ENCODE measurements around the gene ADRM1.

ADRM1 gene

DNA sequence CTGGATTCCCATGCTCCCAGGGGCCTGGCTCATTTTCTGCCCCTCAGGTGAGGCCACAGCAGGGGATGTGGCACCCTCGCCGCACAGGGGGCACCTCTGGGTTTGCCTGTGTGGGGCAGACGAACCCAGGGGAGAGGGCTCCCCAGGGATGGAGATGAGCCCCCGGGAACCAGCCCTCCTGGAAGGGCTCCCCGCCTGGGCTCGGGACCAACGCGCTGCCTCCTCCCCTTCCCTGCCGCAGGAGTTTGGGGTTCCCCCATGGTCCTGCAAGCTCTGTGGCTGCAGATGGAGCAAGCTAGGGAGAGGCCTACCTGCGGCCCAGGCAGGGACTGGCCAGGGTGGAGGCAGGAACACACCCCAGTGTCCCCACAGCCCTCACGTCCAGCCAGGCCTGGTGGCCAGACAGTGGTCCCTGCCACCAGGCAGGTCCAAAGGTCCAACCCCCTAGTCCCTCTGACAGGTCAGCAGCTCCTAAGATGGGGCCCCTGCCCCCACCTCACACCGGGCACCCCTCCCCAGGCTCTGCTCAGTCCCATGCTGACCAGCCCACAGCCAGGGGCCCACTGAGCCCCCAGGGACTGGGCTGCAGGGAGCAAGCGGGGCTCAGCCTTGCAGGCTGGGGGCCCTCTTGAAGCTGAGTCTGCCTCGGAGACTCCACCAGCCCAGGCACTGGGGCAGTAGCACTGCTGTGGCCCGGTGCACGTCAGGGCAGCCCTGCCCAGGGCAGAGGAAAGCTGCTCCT, 50.7 kb downstream of the ADRM1 start:
- no peak for TF ChIP-seq LEF1 (IDR thresholded peaks at IDR 0.05; ENCODE audit: borderline replicate concordance)
- no peak for TF ChIP-seq CTBP1 (IDR thresholded peaks at IDR 0.05; ENCODE audit: borderline replicate concordance)
- TF ChIP-seq FOXA1 (IDR thresholded peaks at IDR 0.05) = no peak
- no peak for TF ChIP-seq SP1 (IDR thresholded peaks at IDR 0.05)
- no peak for TF ChIP-seq TARDBP (IDR thresholded peaks at IDR 0.05)
- TF ChIP-seq, protein P1, sequence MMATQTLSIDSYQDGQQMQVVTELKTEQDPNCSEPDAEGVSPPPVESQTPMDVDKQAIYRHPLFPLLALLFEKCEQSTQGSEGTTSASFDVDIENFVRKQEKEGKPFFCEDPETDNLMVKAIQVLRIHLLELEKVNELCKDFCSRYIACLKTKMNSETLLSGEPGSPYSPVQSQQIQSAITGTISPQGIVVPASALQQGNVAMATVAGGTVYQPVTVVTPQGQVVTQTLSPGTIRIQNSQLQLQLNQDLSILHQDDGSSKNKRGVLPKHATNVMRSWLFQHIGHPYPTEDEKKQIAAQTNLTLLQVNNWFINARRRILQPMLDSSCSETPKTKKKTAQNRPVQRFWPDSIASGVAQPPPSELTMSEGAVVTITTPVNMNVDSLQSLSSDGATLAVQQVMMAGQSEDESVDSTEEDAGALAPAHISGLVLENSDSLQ (IDR thresholded peaks at IDR 0.05) = no peak
- no peak for TF ChIP-seq ELF4 (IDR thresholded peaks at IDR 0.05)
- no peak for TF ChIP-seq SUZ12 (IDR thresholded peaks at IDR 0.05)
- TF ChIP-seq BHLHE40 (IDR thresholded peaks at IDR 0.05; ENCODE audit: borderline replicate concordance) = no peak
- TF ChIP-seq L3MBTL2 (conservative IDR thresholded peaks at IDR 0.05) = no peak
- no peak for TF ChIP-seq ZNF384 (IDR thresholded peaks at IDR 0.05)
- no peak for TF ChIP-seq FOXM1 (IDR thresholded peaks at IDR 0.05; ENCODE audit: borderline replicate concordance)
- no peak for TF ChIP-seq FOXK2 (IDR thresholded peaks at IDR 0.05)
- DNase-seq (ENCODE audit: extremely low spot score) = no peak
- POLR2A ChIA-PET = no interaction called here
- CTCF ChIA-PET = no interaction called here

DNA sequence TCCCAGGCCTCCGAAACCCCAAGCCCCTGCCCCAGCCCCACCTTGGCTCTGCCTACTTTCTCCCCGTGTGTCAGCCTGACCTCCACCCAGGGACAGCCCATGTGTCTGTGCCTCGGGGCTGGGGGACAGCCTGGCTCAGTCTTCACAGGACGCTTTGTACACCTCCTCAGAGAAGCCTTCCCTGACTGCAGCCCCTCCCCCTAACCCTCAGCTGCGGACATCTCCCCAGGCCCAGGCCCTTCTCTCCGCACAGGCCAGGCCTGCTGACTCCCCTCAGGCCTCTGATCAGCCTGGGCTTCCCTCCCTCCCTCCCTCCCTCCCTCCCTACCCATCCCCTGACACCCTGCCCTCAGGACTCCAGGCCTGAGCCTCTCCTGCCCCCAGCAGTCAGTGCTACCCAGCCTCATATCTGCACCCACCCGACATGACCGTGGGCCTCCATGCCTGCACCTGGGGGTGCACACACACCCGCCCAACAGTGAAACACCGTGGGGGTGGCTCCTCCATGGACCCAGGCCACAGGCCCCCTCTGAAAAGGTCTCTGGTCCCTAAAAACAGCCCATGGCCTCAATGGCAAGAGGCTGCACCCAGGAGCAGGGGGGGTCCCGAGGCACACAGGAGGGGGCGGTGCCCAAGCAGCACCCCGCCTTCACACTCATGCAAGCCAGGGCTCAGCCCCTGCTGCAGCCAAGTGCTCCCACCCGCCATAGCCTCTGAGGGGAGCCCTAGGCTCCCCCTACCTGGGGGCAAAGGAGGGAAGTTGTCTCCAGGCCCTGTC, 51.4 kb downstream of the ADRM1 start:
- ChIA-PET CTCF (no interaction called here), POLR2A (interaction anchor here (0.6 kb wide), 1 partner anchor 123 kb away, joined by 3 read pairs; no protein-coding TSS in a partner anchor)

GRCh38 chr20:62354811-62355341, 52.1 kb downstream of the ADRM1 start:
- DNase-seq (ENCODE audit: extremely low spot score) = no peak
- ChIA-PET CTCF (no interaction called here), POLR2A (no interaction called here)
- TF ChIP-seq L3MBTL2 (conservative IDR thresholded peaks at IDR 0.05) (no peak), SP1 (IDR thresholded peaks at IDR 0.05) (no peak), CTBP1 (IDR thresholded peaks at IDR 0.05; ENCODE audit: borderline replicate concordance) (no peak), FOXA1 (IDR thresholded peaks at IDR 0.05) (no peak), ZNF384 (IDR thresholded peaks at IDR 0.05) (no peak), FOXK2 (IDR thresholded peaks at IDR 0.05) (no peak), FOXM1 (IDR thresholded peaks at IDR 0.05; ENCODE audit: borderline replicate concordance) (no peak), LEF1 (IDR thresholded peaks at IDR 0.05; ENCODE audit: borderline replicate concordance) (no peak), SUZ12 (IDR thresholded peaks at IDR 0.05) (no peak), HDGF (IDR thresholded peaks at IDR 0.05; ENCODE audit: borderline replicate concordance) (no peak), ELF4 (IDR thresholded peaks at IDR 0.05) (no peak), NFRKB (IDR thresholded peaks at IDR 0.05) (no peak), ARNT (IDR thresholded peaks at IDR 0.05) (no peak), BHLHE40 (IDR thresholded peaks at IDR 0.05; ENCODE audit: borderline replicate concordance) (no peak), TARDBP (IDR thresholded peaks at IDR 0.05) (no peak)
- TF ChIP-seq, protein P1 (IDR thresholded peaks at IDR 0.05) = no peak

More for the DNA sequence above, 51.4 kb downstream of the ADRM1 start:
- DNase-seq (ENCODE audit: extremely low spot score) = no peak
- TF ChIP-seq L3MBTL2 (conservative IDR thresholded peaks at IDR 0.05) (no peak), CTBP1 (IDR thresholded peaks at IDR 0.05; ENCODE audit: borderline replicate concordance) (no peak), HDGF (IDR thresholded peaks at IDR 0.05; ENCODE audit: borderline replicate concordance) (no peak), ZNF384 (IDR thresholded peaks at IDR 0.05) (no peak), ARNT (IDR thresholded peaks at IDR 0.05) (no peak), LEF1 (IDR thresholded peaks at IDR 0.05; ENCODE audit: borderline replicate concordance) (no peak), FOXK2 (IDR thresholded peaks at IDR 0.05) (no peak)

- DNase-seq (ENCODE audit: extremely low spot score) = no peak
- TF ChIP-seq SUZ12 (IDR thresholded peaks at IDR 0.05) (no peak), TARDBP (IDR thresholded peaks at IDR 0.05) (no peak), HDGF (IDR thresholded peaks at IDR 0.05; ENCODE audit: borderline replicate concordance) (no peak), NFRKB (IDR thresholded peaks at IDR 0.05) (no peak), ELF4 (IDR thresholded peaks at IDR 0.05) (no peak), LEF1 (IDR thresholded peaks at IDR 0.05; ENCODE audit: borderline replicate concordance) (no peak)
- ChIA-PET POLR2A (no interaction called here), CTCF (no interaction called here)
Observed at GRCh38 chr20:62355516-62355877, 52.7 kb downstream of the ADRM1 start.

- DNase-seq (ENCODE audit: extremely low spot score) = no peak
- ChIA-PET POLR2A (no interaction called here), CTCF (no interaction called here)
- TF ChIP-seq SUZ12 (IDR thresholded peaks at IDR 0.05) = no peak
- TF ChIP-seq, protein P1 (IDR thresholded peaks at IDR 0.05) = no peak
- no peak for TF ChIP-seq FOXA1 (IDR thresholded peaks at IDR 0.05)
- no peak for TF ChIP-seq L3MBTL2 (conservative IDR thresholded peaks at IDR 0.05)
- TF ChIP-seq LEF1 (IDR thresholded peaks at IDR 0.05; ENCODE audit: borderline replicate concordance) = no peak
- no peak for TF ChIP-seq CTBP1 (IDR thresholded peaks at IDR 0.05; ENCODE audit: borderline replicate concordance)
- TF ChIP-seq FOXM1 (IDR thresholded peaks at IDR 0.05; ENCODE audit: borderline replicate concordance) = no peak
- TF ChIP-seq ELF4 (IDR thresholded peaks at IDR 0.05) = no peak
- TF ChIP-seq BHLHE40 (IDR thresholded peaks at IDR 0.05; ENCODE audit: borderline replicate concordance) = no peak
Observed at GRCh38 chr20:62355878-62356588, 53.2 kb downstream of the ADRM1 start.

All from HEK293T (cell line).